ENCODE data around the gene SMYD3. TPM values are rescaled to one million over a fixed set of nuclear protein-coding genes. Genes with fewer than 3 reads are reported as not detected.

SMYD3 gene
- polyA plus RNA-seq, 1 donor from 2014 or later, result 48.6 TPM

- H2AFZ ChIP-seq (ENCODE audit: low read depth, low read length), result no peak overlapping the region
- no peaks in the 10 kb centered on the region for H3F3A ChIP-seq (ENCODE audit: insufficient read depth, low read length, poor library complexity, severe bottlenecking)
- H3K9me3 ChIP-seq (ENCODE audit: low read length), result no peaks in the 10 kb centered on the region
- no peak overlapping the region for H3K27ac ChIP-seq (ENCODE audit: low read length)
- H4K20me1 ChIP-seq (ENCODE audit: insufficient read depth), result no peaks in the 10 kb centered on the region
- H3K79me2 ChIP-seq (replicated peaks; ENCODE audit: insufficient read depth, low read length), result no peaks in the 10 kb centered on the region
- no peak overlapping the region for H3K9ac ChIP-seq (ENCODE audit: low read length)
- TF ChIP-seq CTCF (IDR thresholded peaks at IDR 0.05; ENCODE audit: poor library complexity, severe bottlenecking), result no peak
- no peaks in the 10 kb centered on the region for H3K27me3 ChIP-seq (ENCODE audit: insufficient read depth, low read depth, low read length)
- no peaks in the 10 kb centered on the region for H3K9me2 ChIP-seq (ENCODE audit: insufficient read depth, low read length)
- no peak overlapping the region for H3K4me3 ChIP-seq (ENCODE audit: low read length)
- no peak overlapping the region for H3K4me2 ChIP-seq (ENCODE audit: low read length)
- H3K36me3 ChIP-seq (ENCODE audit: insufficient read depth, low read length), result no peaks in the 10 kb centered on the region
These were observed 677.9 kb downstream of the SMYD3 start for GRCh38 chr1:245829194-245829593.

- Histone ChIP-seq H3K4me3 (ENCODE audit: low read length) (no peak overlapping the region), H4K20me1 (ENCODE audit: insufficient read depth) (no peaks in the 10 kb centered on the region), H3K9ac (ENCODE audit: low read length) (no peak overlapping the region), H3K9me3 (ENCODE audit: low read length) (no peaks in the 10 kb centered on the region), H3K9me2 (ENCODE audit: insufficient read depth, low read length) (no peaks in the 10 kb centered on the region), H3K36me3 (ENCODE audit: insufficient read depth, low read length) (no peaks in the 10 kb centered on the region), H3K79me2 (replicated peaks; ENCODE audit: insufficient read depth, low read length) (no peaks in the 10 kb centered on the region), H3K27ac (ENCODE audit: low read length) (no peak overlapping the region), H3K4me2 (ENCODE audit: low read length) (no peak overlapping the region), H3F3A (ENCODE audit: insufficient read depth, low read length, poor library complexity, severe bottlenecking) (no peaks in the 10 kb centered on the region), H3K27me3 (ENCODE audit: insufficient read depth, low read depth, low read length) (no peaks in the 10 kb centered on the region), H2AFZ (ENCODE audit: low read depth, low read length) (no peak overlapping the region)
- no peak for TF ChIP-seq REST (IDR thresholded peaks at IDR 0.05; ENCODE audit: borderline replicate concordance)
- TF ChIP-seq RAD21 (conservative IDR thresholded peaks at IDR 0.05), result no peak
- TF ChIP-seq POLR2AphosphoS5 (IDR thresholded peaks at IDR 0.05), result no peak
- TF ChIP-seq EZH2 (IDR thresholded peaks at IDR 0.05; ENCODE audit: borderline replicate concordance, insufficient read depth, low read length, poor library complexity, severe bottlenecking), result no peak
- TF ChIP-seq MXI1 (conservative IDR thresholded peaks at IDR 0.05; ENCODE audit: poor library complexity, severe bottlenecking), result no peak
- no peak for TF ChIP-seq CTCF (IDR thresholded peaks at IDR 0.05; ENCODE audit: poor library complexity, severe bottlenecking)
These were observed 679.8 kb downstream of the SMYD3 start for GRCh38 chr1:245827301-245827700.

Measured in neural cell (in vitro differentiated cells).